Large intestine (tissue), 3 donors: Measurements from ENCODE around the gene CNTLN. TPM values are rescaled to one million over a fixed set of nuclear protein-coding genes. Genes with fewer than 3 reads are reported as not detected.

ENCODE experiments used
- DNase-seq, 2 donors: peaks; one replicate each; pipeline versions ENCODE4 v3.0.0 to v3.0.0-alpha.2; 2013
- H3K27ac ChIP-seq: one replicate; pipeline ENCODE4 v1.5.1; 2013; ENCODE audit warnings: low read length
- H3K27me3 ChIP-seq: 2 replicates; pipeline ENCODE4 v1.6.1; 2013; ENCODE audit warnings: low read length; ENCODE audit not compliant: control insufficient read depth, insufficient read depth
- H3K36me3 ChIP-seq: 2 replicates; pipeline ENCODE4 v1.6.1; 2013; ENCODE audit warnings: low read length; ENCODE audit not compliant: control insufficient read depth, insufficient read depth
- H3K4me1 ChIP-seq: one replicate; pipeline ENCODE4 v1.6.1; 2013; ENCODE audit warnings: low read length; ENCODE audit not compliant: control insufficient read depth, insufficient read depth
- H3K4me3 ChIP-seq: one replicate; pipeline ENCODE4 v1.5.1; 2013; ENCODE audit warnings: low read length
- H3K9me3 ChIP-seq: one replicate; pipeline ENCODE4 v1.6.1; 2013; ENCODE audit warnings: mild to moderate bottlenecking, low read depth, low read length, moderate library complexity; ENCODE audit not compliant: control insufficient read depth
- WGBS: methylation state at CpG from one replicate; pipeline ENCODE4 v1.1.5; 2013; ENCODE audit warnings: low lambda C conversion rate; ENCODE audit not compliant: insufficient coverage; 5-methylcytosine and 5-hydroxymethylcytosine counted together
- polyA plus RNA-seq: library from polyadenylated mRNA; unstranded; fragments of 120-200 nt; gene quantifications from one replicate; pipeline ENCODE4 v1.2.1, GENCODE V29; 2013

Gene CNTLN
- polyA plus RNA-seq, 1 donor: 4.5 TPM

- Histone ChIP-seq H3K9me3 (no peaks in the 10 kb centered on the region), H3K4me3 (no peak overlapping the region), H3K36me3 (no peaks in the 10 kb centered on the region), H3K4me1 (no peaks in the 10 kb centered on the region), H3K27ac (no peak overlapping the region), H3K27me3 (no peaks in the 10 kb centered on the region)
- DNase-seq: peak in 1 of 2 donors; percentile 9
- 15% methylated on average over 3 of the region's 10 CpGs for WGBS
Measured at GRCh38 chr9:17531642-17532254, 396.9 kb downstream of the CNTLN start.

GRCh38 chr9:17532461-17532860 is 397.6 kb downstream of the CNTLN start:
- Histone ChIP-seq H3K4me1 (no peaks in the 10 kb centered on the region), H3K27ac (no peak overlapping the region), H3K4me3 (no peak overlapping the region), H3K36me3 (no peaks in the 10 kb centered on the region), H3K27me3 (no peaks in the 10 kb centered on the region), H3K9me3 (no peaks in the 10 kb centered on the region)
- no peak for DNase-seq
- 85% methylated on average over 4 of the region's 6 CpGs for WGBS

- H3K27me3 ChIP-seq: no peaks in the 10 kb centered on the region
- H3K27ac ChIP-seq: no peak overlapping the region
- no peak for DNase-seq
- no peaks in the 10 kb centered on the region for H3K36me3 ChIP-seq
- H3K4me3 ChIP-seq: no peak overlapping the region
- WGBS: no CpG with 5 or more reads among the region's 3 CpGs
- no peaks in the 10 kb centered on the region for H3K9me3 ChIP-seq
- no peaks in the 10 kb centered on the region for H3K4me1 ChIP-seq
Measured at GRCh38 chr9:17535176-17535575, 400.3 kb downstream of the CNTLN start.

GRCh38 chr9:17536027-17536426 is 401.2 kb downstream of the CNTLN start:
- H3K27me3 ChIP-seq: no peaks in the 10 kb centered on the region
- WGBS: 90% methylated on average over 5 of the region's 7 CpGs
- no peaks in the 10 kb centered on the region for H3K36me3 ChIP-seq
- no peak for DNase-seq
- H3K27ac ChIP-seq: no peak overlapping the region
- no peaks in the 10 kb centered on the region for H3K9me3 ChIP-seq
- H3K4me1 ChIP-seq: no peaks in the 10 kb centered on the region
- H3K4me3 ChIP-seq: no peak overlapping the region

GRCh38 chr9:17551023-17551422 is 416.2 kb downstream of the CNTLN start:
- Histone ChIP-seq H3K4me1 (no peaks in the 10 kb centered on the region), H3K36me3 (no peaks in the 10 kb centered on the region), H3K9me3 (no peaks in the 10 kb centered on the region), H3K4me3 (no peak overlapping the region), H3K27ac (no peak overlapping the region), H3K27me3 (no peaks in the 10 kb centered on the region)
- WGBS: no CpG with 5 or more reads among the region's 2 CpGs
- DNase-seq: no peak
